Stomach (tissue), 9 donors: ENCODE measurements around the gene FXYD4. TPM values are rescaled to one million over a fixed set of nuclear protein-coding genes. Genes with fewer than 3 reads are reported as not detected.
A peak's percentile ranks its signal among the peaks of the same experiment; 100 is the strongest.

Source experiments
- DNase-seq, 2 donors: peaks; one replicate each; pipeline versions ENCODE4 v3.0.0 to v3.0.0-alpha.2; 2013 to 2019
- H3K27ac ChIP-seq, 5 donors: fragments of 200-600 bp in 4 of 5; sonication (generic) in 4 of 5; one replicate each; pipeline ENCODE4 v1.5.1; 2013 to 2019; ENCODE audit warnings: mild to moderate bottlenecking in 1 of 5, moderate library complexity in 1 of 5
- H3K27me3 ChIP-seq, 3 donors: fragments of 200-600 bp; sonication (generic); one replicate each; pipeline ENCODE4 v1.5.1; 2017 to 2019; ENCODE audit warnings: mixed run types in 1 of 3
- H3K36me3 ChIP-seq, 4 donors: fragments of 200-600 bp; sonication (generic); 1 replicate in 3 of 4; 2 replicates in 1 of 4; pipeline ENCODE4 v1.5.1; 2016 to 2019
- H3K4me1 ChIP-seq, 4 donors: fragments of 200-600 bp; sonication (generic); one replicate each; pipeline ENCODE4 v1.5.1; 2016 to 2019
- H3K4me3 ChIP-seq, 4 donors: fragments of 200-600 bp; sonication (generic) in 3 of 4; one replicate each; pipeline ENCODE4 v1.5.1; 2016 to 2019; ENCODE audit warnings: mild to moderate bottlenecking in 1 of 4
- H3K9me3 ChIP-seq, 4 donors: fragments of 200-600 bp; sonication (generic); one replicate each; pipeline ENCODE4 v1.5.1; 2016 to 2019
- EP300 ChIP-seq: sonication (generic); formaldehyde crosslinking; IDR thresholded peaks from one replicate; pipeline ENCODE4 v1.6.1; 2017; ENCODE audit warnings: antibody characterized with exemption
- POLR2A ChIP-seq, 4 donors: fragments of 450-650 bp; IDR thresholded peaks; one replicate each; pipeline ENCODE4 v1.6.1; 2016; ENCODE audit warnings: antibody characterized with exemption in 4 of 4, control low read depth in 2 of 4, mild to moderate bottlenecking in 1 of 4, moderate library complexity in 1 of 4
- POLR2AphosphoS5 ChIP-seq, 3 donors: sonication (generic); formaldehyde crosslinking; IDR thresholded peaks; one replicate each; pipeline ENCODE4 v1.6.1; 2016; ENCODE audit warnings: antibody characterized with exemption in 3 of 3
- WGBS, 5 donors: extraction: QIAGEN DNeasy Blood & Tissue Kit in 3 of 5; methylation state at CpG; one replicate each; pipeline versions ENCODE4 v1.1.5 to v1.1.7; 2013 to 2018; 5-methylcytosine and 5-hydroxymethylcytosine counted together
- intact Hi-C: fragments of 100-400 bp; cut with DNase I; formaldehyde crosslinking; loops from one replicate; pipeline ENCODE4 v1.15.1; 2023; ENCODE audit warnings: low total_unique reads
- polyA plus RNA-seq, 3 donors: library from polyadenylated mRNA; stranded (reverse); fragments of 200-250 nt; gene quantifications; one replicate each; pipeline ENCODE4 v1.2.3, GENCODE V29; 2013
- total RNA-seq, 5 donors: library from RNA; depleted of rRNA; stranded (reverse); fragments of >200 nt; gene quantifications; one replicate each; pipeline versions ENCODE4 v1.1.0 to v1.2.3, GENCODE V29; 2014 to 2016
- TF ChIP-seq, protein P1 (sequence below), 7 experiments: fragments of 450-650 bp in 4 of 7; fragments of 200-600 bp in 3 of 7; sonication (generic) in 3 of 7; IDR thresholded peaks; one replicate each; pipeline ENCODE4 v1.5.1; 2016 to 2019; ENCODE audit warnings: antibody characterized with exemption in 7 of 7, control low read depth in 2 of 7, mild to moderate bottlenecking in 1 of 7
- donor health status: healthy with polysubstance abuse.
- donor health status: Bipolar disorder and iron deficiency.
- donor health status: healthy.

The FXYD4 gene
- total and polyA plus RNA-seq, 8 donors, result 2.8 to 7.3 (median 6.0) TPM; not detected in 5

DNA sequence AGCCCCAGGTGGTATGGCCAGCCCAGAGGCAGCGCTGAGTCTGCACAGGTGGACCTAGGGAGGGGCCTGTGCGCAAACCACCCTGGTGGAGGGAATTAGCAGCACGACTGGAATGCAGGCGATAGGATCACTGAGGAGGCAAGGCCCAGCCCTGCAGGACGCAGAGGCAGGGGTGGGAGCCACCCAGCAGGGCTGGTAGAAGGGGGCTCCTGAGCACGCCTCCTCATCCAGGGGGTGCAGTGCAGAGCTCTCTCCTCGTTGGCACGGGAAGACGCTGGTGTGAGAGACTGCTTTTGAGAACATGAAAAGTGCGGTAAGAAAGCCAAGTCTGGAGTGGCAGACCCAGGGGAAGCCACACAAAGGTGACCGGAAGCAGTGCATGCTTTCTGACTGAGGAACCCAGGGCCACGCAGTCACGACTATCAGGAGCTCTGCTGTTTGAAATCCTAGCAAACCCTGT lies 6.0 kb downstream of the FXYD4 start:
- H3K4me1 ChIP-seq, result peaks cover 0 to 10% (median 2%) of the 10 kb centered on the region in 4 donors
- intact Hi-C loops, result no loop called here
- H3K27me3 ChIP-seq, result no peaks in the 10 kb centered on the region
- H3K9me3 ChIP-seq, result no peaks in the 10 kb centered on the region
- H3K36me3 ChIP-seq, result no peaks in the 10 kb centered on the region
- WGBS, 5 donors, result 37 to 50% (median 49%) methylated on average over 11 to 13 of the region's 13 CpGs
- TF ChIP-seq, protein P1, sequence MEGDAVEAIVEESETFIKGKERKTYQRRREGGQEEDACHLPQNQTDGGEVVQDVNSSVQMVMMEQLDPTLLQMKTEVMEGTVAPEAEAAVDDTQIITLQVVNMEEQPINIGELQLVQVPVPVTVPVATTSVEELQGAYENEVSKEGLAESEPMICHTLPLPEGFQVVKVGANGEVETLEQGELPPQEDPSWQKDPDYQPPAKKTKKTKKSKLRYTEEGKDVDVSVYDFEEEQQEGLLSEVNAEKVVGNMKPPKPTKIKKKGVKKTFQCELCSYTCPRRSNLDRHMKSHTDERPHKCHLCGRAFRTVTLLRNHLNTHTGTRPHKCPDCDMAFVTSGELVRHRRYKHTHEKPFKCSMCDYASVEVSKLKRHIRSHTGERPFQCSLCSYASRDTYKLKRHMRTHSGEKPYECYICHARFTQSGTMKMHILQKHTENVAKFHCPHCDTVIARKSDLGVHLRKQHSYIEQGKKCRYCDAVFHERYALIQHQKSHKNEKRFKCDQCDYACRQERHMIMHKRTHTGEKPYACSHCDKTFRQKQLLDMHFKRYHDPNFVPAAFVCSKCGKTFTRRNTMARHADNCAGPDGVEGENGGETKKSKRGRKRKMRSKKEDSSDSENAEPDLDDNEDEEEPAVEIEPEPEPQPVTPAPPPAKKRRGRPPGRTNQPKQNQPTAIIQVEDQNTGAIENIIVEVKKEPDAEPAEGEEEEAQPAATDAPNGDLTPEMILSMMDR (IDR thresholded peaks at IDR 0.05), result peak in 2 of 7 experiments; percentile 16 to 18
- TF ChIP-seq EP300, result no peak
- no peak overlapping the region for H3K4me3 ChIP-seq
- peak; percentile 48 to 88 for DNase-seq
- no peak overlapping the region for H3K27ac ChIP-seq

DNA sequence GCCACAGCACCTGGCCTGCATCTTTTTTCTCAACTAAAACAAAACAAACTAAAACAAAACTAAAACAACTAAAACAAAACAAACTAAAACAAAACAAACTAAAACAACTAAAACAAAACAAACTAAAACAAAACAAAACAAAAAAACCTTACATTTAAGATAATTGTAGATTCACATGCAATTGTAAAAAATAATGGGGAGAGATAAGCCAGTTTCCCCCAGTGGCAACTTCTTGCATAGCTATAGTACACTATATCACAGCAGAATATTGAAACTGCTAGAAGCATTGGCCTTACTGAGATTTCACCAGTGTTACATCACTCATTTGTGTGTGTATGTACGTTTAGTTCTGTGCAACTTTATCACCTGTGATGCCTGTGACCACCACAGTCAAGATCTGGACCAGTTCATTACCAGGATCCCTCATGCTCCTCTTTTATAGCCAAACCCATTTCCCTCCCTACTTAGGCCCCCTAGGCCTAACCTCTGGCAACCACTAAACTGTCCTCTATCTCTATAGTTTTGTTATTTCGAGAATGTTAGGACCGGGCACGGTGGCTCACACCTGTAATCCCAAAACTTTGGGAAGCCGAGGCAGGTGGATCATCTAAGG lies 9.3 kb downstream of the FXYD4 start:
- H3K27me3 ChIP-seq, result no peaks in the 10 kb centered on the region
- peaks cover 0 to 16% (median 13%) of the 10 kb centered on the region in 4 donors for H3K36me3 ChIP-seq
- H3K27ac ChIP-seq, result no peak overlapping the region
- no peaks in the 10 kb centered on the region for H3K9me3 ChIP-seq
- H3K4me1 ChIP-seq, result peaks cover 7 to 32% (median 13%) of the 10 kb centered on the region in 4 donors
- DNase-seq, result no peak
- H3K4me3 ChIP-seq, result no peak overlapping the region
- intact Hi-C loops, result no loop called here
- TF ChIP-seq POLR2A (IDR thresholded peaks at IDR 0.05), result no peak
- TF ChIP-seq POLR2AphosphoS5 (IDR thresholded peaks at IDR 0.05), result no peak
- no peak for TF ChIP-seq EP300
- TF ChIP-seq, protein P1 (IDR thresholded peaks at IDR 0.05), result peak in 1 of 7 experiments; percentile 12
- WGBS, 5 donors, result 80 to 84% (median 80%) methylated on average over 5 of the region's 5 CpGs

DNA sequence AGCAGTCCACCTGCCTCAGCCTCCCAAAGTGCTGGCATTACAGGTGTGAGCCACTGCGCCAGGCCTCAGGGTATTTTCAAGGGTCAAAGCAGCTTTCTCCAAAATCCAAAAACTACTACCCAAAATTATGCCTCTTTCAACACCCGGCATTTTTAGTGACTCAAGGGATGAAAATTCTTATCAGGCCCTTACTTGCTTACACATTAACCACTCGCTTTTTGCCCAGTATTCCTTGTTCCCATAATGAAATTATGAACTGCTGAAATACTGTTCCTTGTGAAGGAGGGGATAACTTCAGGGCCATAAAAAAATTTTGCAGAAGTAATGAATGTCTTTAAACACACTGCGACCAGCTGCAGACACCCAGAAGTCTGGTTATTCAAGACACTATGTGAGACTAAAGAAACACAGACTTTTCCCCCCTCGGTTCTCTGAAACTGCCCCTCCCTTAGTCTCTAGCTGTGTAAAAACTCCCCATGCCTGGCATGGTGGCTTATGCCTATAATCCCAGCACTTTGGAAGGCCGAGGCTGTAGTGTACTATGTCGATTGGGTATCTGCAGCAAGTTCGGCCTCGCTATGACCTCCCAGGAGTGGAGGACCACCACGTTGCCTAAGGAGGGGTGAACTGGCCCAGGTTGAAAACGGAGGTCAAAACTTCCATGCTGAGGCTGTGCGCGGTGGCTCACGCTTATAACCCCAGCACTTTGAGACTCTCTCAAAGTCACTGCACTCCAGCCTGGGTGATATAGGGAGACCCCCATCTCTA lies 12.0 kb downstream of the FXYD4 start:
- Histone ChIP-seq H3K4me1 (peaks cover 3 to 22% (median 13%) of the 10 kb centered on the region in 4 donors), H3K4me3 (no peak overlapping the region), H3K27me3 (no peaks in the 10 kb centered on the region), H3K27ac (peak overlapping the region in 1 of 5 donors; percentile 13), H3K9me3 (no peaks in the 10 kb centered on the region), H3K36me3 (peaks cover 25 to 43% (median 40%) of the 10 kb centered on the region in 4 donors)
- intact Hi-C loops, result no loop called here
- TF ChIP-seq POLR2AphosphoS5 (IDR thresholded peaks at IDR 0.05), result peak in 1 of 3 donors; percentile 6
- no peak for TF ChIP-seq POLR2A (IDR thresholded peaks at IDR 0.05)
- TF ChIP-seq, protein P1 (IDR thresholded peaks at IDR 0.05), result no peak
- no peak for TF ChIP-seq EP300
- DNase-seq, result no peak
- 39 to 54% (median 52%) methylated on average over 14 of the region's 14 CpGs for WGBS, 5 donors

DNA sequence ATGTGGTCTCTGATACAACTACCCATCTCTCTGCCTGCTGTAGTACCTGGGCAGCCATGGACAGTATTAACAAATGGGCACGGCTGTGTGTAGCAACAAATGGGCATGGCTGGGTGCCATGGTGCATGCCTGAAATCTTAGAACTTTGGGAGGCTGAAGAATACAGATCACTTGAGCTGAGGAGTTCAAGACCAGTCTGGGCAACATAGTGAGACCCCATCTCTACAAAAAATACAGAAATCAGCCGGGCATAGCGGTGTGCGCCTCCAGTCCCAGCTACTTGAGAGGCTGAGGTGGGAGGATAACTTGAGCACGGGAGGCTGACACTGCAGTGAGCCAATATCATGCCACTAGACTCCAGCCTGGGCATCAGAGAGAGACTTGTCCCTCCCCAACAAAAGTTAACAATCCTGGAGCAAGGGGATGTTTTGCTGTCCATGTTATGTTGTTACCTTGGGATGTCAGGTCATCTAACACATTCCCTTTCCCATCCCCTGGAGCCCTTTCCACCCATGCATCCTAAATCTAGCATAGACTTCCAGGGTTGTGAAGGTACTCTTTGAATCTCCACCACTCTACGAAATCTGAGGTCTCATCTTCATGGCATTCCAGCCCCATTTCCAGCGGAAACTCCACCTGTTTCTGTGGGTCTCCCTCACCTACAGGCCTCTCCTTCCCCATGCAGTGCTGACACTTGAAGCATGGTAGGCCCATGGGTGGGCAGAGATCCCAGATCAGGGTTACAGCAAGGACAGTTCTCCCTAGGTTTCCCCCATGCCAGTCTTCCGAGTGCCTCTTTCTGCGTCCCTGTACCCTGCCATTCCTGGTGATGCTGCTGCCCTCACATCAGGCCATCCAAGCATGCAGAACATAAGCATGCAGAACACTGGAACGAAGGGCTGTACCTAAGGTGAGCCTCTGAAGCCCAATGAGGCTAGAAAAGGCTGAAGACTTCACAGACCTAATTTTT lies 13.1 kb downstream of the FXYD4 start:
- Histone ChIP-seq H3K4me1 (peaks cover 3 to 29% (median 17%) of the 10 kb centered on the region in 4 donors), H3K4me3 (no peak overlapping the region), H3K27me3 (no peaks in the 10 kb centered on the region), H3K36me3 (peaks cover 37 to 54% (median 51%) of the 10 kb centered on the region in 4 donors), H3K9me3 (no peaks in the 10 kb centered on the region), H3K27ac (no peak overlapping the region)
- intact Hi-C loops, result no loop called here
- no peak for DNase-seq
- TF ChIP-seq, protein P1 (IDR thresholded peaks at IDR 0.05), result no peak
- TF ChIP-seq POLR2A (IDR thresholded peaks at IDR 0.05), result no peak
- TF ChIP-seq POLR2AphosphoS5 (IDR thresholded peaks at IDR 0.05), result peak in 1 of 3 donors; percentile 14
- TF ChIP-seq EP300, result no peak
- WGBS, 5 donors, result 76 to 87% (median 84%) methylated on average over 10 of the region's 10 CpGs
